ENCODE measurements around the gene KLHL3. TPM values are rescaled to one million over a fixed set of nuclear protein-coding genes. Genes with fewer than 3 reads are reported as not detected.
"Not testable (repeated sequence)": the region's sequence is repeated elsewhere in the genome, so short reads cannot be mapped to it uniquely, and the experiment has no call there.

KLHL3 gene
- total RNA-seq, result 1 to 10 TPM; 3.6 to 4.0 TPM

- CTCF ChIA-PET, result interaction anchor here (0.7 to 1.5 kb wide), 4 partner anchors 16 to 77 kb away, joined by 3 to 5 read pairs (median 4); no protein-coding TSS in a partner anchor
- POLR2A ChIA-PET, result interaction anchor here (1.0 to 1.7 kb wide), 3 partner anchors 18 to 75 kb away, joined by 3 to 6 read pairs (median 4); partner anchors contain the start of gene HNRNPA0
Measured at GRCh38 chr5:137735555-137736284, at the start of gene KLHL3. KLHL3 (minus strand) TSS chr5:137736089; CDS start chr5:137735646, 443 bp downstream.

GRCh38 chr5:137782984-137783536, 47.2 kb upstream of the KLHL3 start:
- ChIA-PET CTCF (no interaction called here), POLR2A (no interaction called here)

DNA sequence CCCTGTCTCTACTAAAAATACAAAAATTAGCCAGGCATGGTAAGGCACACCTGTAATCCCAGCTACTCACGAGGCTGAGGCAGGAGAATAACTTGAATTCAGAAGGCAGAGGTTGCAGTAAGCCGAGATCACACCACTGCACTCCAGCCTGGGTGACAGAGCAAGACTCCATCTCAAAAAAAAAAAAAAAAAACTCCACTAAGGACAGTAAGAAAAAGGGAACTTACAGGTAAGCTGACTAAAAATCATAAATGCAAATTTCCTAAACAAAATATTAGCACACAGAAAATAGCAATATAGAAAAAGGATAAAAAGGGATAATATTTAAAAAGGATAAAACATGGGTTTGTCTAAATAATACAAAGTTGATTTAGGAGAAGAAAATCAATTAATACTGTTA, 46.2 kb upstream of the KLHL3 start:
- ChIA-PET POLR2A (no interaction called here), CTCF (interaction anchor here (1.5 kb wide), 1 partner anchor 351 kb away, joined by 4 read pairs; no protein-coding TSS in a partner anchor)

GRCh38 chr5:137778772-137779564, 43.1 kb upstream of the KLHL3 start:
- ChIA-PET CTCF (interaction anchor here (0.6 to 1.7 kb wide), 14 partner anchors 10 to 366 kb away, joined by 3 to 9 read pairs (median 3); no protein-coding TSS in a partner anchor), POLR2A (no interaction called here)

- POLR2A ChIA-PET, result not testable (repeated sequence)
Measured at GRCh38 chr5:137767937-137768336, 32.0 kb upstream of the KLHL3 start.

DNA sequence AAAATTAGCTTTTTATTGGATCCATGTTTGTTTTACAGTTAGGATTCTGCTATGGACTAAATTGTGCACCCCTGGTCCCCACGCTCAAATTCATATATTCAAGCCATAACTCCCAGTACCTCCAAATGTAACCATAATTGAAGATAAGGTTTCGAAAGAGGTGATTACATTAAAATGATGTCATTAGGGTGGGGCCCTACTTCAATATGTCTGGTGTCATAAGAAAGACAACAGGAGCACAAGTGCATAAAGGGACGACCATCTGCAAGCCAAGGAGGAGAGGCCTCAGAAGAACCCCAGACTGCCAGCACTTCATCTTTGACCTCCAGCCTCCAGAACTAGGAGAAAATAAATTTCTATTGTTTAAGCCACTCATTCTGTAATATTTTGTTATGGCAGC, 25.7 kb upstream of the KLHL3 start:
- ChIA-PET POLR2A (no interaction called here), CTCF (interaction anchor here (1.0 kb wide), 1 partner anchor 19 kb away, joined by 5 read pairs; no protein-coding TSS in a partner anchor)

More at GRCh38 chr5:137767937-137768336, 32.0 kb upstream of the KLHL3 start:
- CTCF ChIA-PET, result not testable (repeated sequence)

DNA sequence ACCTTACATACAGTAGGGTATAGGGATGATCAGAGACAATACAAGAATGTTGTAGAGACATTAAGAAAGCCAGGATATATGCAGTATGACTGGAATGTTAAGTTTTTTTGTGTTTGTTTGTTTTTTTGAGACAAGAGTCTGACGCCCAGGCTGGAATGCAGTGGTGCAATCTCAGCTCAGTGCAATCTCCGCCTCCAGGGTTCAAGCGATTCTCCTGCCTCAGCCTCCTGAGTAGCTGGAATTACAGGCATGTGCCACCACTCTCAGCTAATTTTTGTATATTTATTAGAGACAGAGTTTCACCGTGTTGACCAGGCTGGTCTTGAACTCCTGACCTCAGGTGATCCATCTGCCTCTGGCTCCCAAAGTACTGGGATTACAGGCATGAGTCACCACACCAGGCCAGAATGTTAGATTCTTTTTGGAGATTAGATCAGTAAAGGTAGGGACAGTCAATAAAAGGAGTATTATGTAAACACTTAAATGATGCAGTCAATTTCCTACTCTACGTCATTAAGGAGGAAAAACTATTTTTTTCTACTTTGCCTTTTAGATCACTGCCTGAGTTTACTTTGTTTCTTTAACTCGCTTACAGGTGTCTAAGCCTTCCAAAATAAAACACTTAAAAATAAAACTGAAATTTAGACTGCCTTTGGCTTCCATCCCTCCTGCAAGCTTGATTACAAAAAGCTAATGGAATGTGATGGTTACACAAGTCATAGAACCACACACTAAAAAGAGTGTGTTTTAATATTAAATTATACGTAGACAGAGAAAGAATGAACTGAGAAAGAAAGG, 25.0 kb upstream of the KLHL3 start:
- CTCF ChIA-PET, result interaction anchor here (1.0 kb wide), 1 partner anchor 18 kb away, joined by 5 read pairs; no protein-coding TSS in a partner anchor
- POLR2A ChIA-PET, result no interaction called here

DNA sequence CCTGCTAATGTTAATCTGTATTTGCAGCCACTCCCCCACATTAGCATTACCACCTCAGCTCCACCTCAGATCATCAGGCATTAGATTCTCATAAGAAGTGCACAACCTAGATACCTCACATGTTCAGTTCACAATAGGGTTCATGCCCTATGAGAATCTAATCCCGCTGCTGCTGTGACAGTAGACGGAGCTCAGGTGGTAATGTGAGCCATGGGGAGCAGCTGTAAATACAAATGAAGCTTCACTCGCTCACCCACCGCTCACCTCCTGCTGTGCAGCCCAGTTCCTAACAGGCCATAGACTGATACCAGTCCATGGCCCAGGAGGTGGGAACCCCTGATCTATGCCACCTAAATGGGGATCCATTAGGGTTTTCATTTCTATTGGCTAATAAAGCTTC, 24.4 kb upstream of the KLHL3 start:
- CTCF ChIA-PET, result interaction anchor here (1.0 kb wide), 1 partner anchor 17 kb away, joined by 5 read pairs; no protein-coding TSS in a partner anchor

DNA sequence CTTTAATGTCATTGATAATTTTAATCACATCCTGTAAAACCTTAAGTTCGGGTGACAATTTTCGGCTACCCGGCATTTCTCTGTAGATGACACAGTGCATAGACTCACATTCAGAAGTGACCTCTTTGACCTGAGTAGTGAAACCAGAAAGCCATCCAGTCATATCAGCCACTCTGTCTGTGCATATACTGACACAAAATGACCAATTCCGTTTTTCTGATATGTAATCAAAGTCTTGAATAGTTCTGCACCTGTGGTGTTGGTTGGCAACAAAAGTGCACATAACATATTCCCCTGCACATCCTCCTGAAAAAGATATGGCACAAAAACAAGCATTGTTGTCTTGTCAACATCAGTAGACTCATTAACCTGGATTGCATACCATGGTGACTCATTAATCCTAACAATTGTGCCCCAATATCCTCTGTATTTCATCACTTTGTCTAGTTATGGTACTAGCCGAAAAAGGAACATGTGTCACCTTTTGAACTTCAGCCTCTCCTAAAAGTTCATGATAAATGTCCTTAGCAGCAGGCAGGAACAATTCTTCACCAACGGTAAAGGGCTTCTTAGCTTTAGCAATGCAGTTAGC, 22.9 kb upstream of the KLHL3 start:
- ChIA-PET CTCF (no interaction called here), POLR2A (no interaction called here)

More for the DNA sequence above, 24.4 kb upstream of the KLHL3 start:
- POLR2A ChIA-PET, result no interaction called here

DNA sequence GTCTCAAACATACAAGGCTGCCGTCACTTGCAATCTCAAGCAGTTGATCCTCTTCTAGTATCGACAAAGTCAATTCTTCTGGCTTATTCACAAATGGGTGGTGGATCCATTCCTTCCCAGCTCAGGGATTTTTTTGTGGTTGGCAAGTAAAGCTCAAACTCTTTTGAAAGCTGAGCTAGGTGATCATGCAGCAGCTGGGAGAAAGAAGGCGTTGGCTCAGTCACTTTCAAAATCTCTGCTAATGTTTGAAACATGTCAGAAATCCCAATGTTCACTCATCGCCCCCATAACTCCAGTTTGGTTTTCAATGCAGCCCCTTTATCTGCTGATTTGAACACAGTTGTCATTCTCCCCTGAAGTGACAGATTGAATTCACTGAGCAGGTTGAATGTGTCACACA, 22.2 kb upstream of the KLHL3 start:
- POLR2A ChIA-PET, result no interaction called here
- CTCF ChIA-PET, result no interaction called here

GRCh38 chr5:137757634-137758033, 21.7 kb upstream of the KLHL3 start:
- CTCF ChIA-PET, result no interaction called here
- POLR2A ChIA-PET, result no interaction called here

DNA sequence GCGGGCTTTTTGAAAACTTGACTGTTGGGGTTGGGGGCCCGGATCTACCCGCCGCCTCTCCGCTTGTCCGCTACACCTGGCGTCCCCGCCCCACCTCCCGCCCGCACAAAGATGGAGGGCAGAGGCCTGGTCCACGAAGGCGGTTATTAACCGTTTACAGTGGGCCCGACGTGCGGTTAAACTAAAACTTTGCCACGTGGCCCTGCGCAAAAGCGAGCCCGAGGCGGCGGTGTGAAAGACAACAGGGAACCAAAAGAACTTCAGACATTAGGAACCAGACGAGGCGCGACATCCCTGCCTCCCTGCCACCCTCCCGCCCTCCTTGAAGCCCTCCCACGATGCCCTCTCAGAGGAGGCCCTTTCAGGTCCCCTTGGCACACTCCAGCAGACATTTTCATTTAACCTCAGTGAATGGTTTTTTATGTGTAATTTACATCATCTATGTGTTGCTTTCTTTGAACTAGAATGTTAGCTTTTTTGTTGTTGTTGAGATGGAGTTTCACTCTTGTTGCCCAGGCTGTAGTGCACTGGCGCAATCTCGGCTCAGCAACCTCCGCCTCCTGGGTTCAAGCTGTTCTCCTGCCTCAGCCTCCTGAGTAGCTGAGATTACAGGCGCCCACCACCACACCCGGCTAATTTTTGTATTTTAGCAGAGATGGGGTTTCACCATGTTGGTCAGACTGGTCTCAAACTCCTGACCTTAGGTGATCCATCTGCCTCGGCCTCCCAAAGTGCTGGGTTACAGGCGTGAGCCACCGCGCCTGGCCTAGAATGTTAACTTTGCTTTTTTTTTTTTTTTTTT, 19.3 kb upstream of the KLHL3 start:
- ChIA-PET CTCF (interaction anchor here (0.6 to 1.4 kb wide), 4 partner anchors 12 to 280 kb away, joined by 3 read pairs; no protein-coding TSS in a partner anchor), POLR2A (interaction anchor here (0.5 to 1.1 kb wide), 3 partner anchors 12 to 57 kb away, joined by 3 read pairs; no protein-coding TSS in a partner anchor)

DNA sequence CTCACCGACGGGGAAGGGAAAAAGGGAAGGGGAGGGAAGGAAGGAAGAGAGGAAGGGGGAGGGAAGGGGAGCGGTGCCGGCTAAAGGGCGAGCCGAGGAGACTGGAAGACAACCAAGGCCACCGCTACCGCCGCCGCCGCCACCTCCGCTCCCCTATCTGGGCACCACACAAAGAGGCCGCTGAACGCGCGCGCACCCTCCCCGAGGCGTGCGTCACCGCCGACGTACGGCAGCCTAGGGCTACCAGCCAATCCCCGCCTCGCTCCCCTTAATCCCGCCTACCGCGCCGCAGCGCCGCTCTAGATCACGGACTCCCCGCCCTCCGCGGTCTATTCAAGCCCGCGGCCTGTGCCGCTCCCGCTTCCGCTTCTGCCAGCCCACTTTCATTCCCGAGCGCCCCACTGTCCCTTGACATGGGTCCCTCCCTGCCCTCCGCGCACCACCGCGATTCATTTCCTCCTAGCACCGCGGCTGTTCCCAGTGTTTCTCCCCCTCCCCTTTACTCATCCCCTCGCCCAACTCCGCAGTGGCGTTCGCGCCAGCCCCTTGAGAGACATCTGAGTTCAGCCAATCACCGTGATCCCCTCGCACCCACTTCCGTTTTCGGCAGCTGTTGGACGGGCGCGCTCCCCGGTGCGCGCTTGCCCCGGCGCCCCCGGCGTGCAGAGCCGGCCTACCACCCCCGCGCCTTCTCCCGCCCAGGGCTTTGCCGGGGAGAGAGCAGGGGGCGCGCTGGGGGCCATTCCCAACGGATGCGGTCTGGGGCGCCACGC, 18.5 kb upstream of the KLHL3 start, which contains the start of gene HNRNPA0:
TSS of gene HNRNPA0 (minus strand) at position 176 of the 773 bp plus-strand sequence. CDS start 297 bp downstream, outside the sequence.
- ChIA-PET POLR2A (interaction anchor here (0.6 to 2.0 kb wide), 5 partner anchors 12 to 424 kb away, joined by 3 to 6 read pairs (median 4); partner anchors contain the start of genes BRD8, KIF20A and KLHL3), CTCF (interaction anchor here (0.8 to 1.7 kb wide), 6 partner anchors 11 to 125 kb away, joined by 3 to 8 read pairs (median 6); partner anchors contain the start of gene KLHL3)

DNA sequence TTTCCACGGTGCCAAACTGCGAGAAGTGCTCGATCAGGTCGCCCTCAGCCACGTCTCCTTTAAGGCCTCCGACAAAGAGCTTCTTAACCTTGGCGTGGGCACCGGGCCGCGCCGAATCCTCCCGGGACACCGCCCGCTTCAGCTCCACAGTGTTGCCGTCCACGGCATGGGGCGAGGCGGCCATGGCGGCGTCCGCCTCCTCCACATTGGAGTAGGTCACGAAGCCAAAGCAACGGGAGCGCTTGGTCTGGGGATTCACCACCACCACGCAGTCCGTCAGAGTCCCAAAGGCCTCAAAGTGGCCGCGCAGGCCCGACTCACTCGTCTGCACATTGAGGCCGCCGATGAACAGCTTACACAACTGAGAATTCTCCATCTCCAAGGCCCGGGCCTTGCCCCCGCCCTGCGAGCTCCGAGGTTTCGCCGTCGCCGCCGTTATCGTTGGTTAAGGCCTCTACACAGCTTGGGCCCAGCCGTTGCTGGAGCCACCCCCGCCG, 17.9 kb upstream of the KLHL3 start:
- ChIA-PET POLR2A (interaction anchor here (0.6 to 2.0 kb wide), 4 partner anchors 11 to 425 kb away, joined by 3 to 6 read pairs (median 4); partner anchors contain the start of genes BRD8, KIF20A and KLHL3), CTCF (interaction anchor here (0.8 to 1.7 kb wide), 5 partner anchors 12 to 124 kb away, joined by 3 to 8 read pairs (median 6); partner anchors contain the start of gene KLHL3)

DNA sequence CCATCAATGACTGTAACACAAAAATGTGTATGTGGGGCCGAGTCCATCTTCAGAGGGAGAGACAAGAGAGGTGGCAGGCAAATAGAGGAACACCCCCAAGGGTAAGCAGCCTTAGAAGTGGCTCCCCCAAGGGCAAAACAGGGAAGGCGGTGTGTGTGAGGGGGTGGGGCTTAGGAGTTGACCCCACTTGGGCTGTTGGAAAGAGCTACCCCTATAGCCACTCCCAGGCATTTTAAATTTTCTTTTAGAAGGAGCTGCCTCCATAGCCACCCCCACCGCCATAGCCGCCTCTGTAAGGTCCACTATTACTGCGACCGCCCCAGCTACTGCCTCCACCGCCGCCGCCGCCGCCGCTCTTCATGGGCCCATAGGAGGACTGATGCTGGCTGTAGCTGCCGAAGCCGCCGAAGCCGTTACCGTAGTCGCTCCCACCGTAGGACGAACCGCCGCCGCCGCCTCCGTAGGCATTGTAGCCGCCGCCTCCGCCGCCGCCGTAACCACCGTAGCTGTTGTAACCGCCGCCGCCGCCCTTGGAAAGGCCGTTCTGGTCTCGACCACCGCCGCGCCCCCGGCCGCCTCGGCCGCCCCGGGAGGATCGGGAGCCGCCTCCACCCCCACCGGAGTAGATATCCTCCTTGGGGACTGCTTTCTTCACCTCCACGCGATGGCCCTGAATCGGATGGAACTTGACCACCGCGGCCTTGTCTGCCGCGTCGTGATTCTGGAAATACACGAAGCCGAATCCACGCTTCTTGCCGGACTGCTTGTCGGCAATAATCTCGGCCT, 17.2 kb upstream of the KLHL3 start:
- ChIA-PET CTCF (interaction anchor here (1.3 to 1.7 kb wide), 4 partner anchors 11 to 123 kb away, joined by 5 to 8 read pairs (median 6); partner anchors contain the start of gene KLHL3), POLR2A (interaction anchor here (0.6 to 2.0 kb wide), 4 partner anchors 17 to 426 kb away, joined by 3 to 6 read pairs (median 4); partner anchors contain the start of genes BRD8, FAM13B, KIF20A and KLHL3)
